K562 treated with DMSO at 1 percent for 12 hours (cell line): ENCODE measurements around the gene NANS. TPM values are rescaled to one million over a fixed set of nuclear protein-coding genes. Genes with fewer than 3 reads are reported as not detected.

Experiments
- total RNA-seq: library from RNA; unstranded; fragments of 300-600 nt; gene quantifications from 2 replicates; pipeline ENCODE4 v1.2.3, GENCODE V29; 2022; ENCODE audit not compliant: insufficient read depth

The NANS gene
- 330 and 356 TPM in 2 replicates for total RNA-seq

GRCh38 chr9:98056269-98057137 lies at the start of gene NANS:
Gene NANS (plus strand): TSS chr9:98056732. CDS start chr9:98056809, 77 bp downstream.

GRCh38 chr9:98118640-98119601 lies 62.4 kb downstream of the NANS start, which contains the start of gene TRIM14:
Gene TRIM14 (minus strand): TSS chr9:98119222. CDS start chr9:98119188, 34 bp downstream.

Other genes starting within 250 kb of the NANS start
- not detected in 2 replicates for gene FOXE1, start 203.5 kb upstream of the NANS start, total RNA-seq
- 6.8 and 9.2 TPM in 2 replicates for gene TRMO, start 134.2 kb upstream of the NANS start, total RNA-seq
- 5.8 and 9.7 TPM in 2 replicates for gene HEMGN, start 118.6 kb upstream of the NANS start, total RNA-seq
- 386 and 416 TPM in 2 replicates for gene ANP32B, start 73.4 kb upstream of the NANS start, total RNA-seq
- 4.6 and 16.9 TPM in 2 replicates for gene TRIM14, start 62.5 kb downstream of the NANS start, total RNA-seq
- 5.6 and 13.8 TPM in 2 replicates for gene CORO2A, start 135.9 kb downstream of the NANS start, total RNA-seq
- 7.8 and 11.4 TPM in 2 replicates for gene TBC1D2, start 198.9 kb downstream of the NANS start, total RNA-seq